Right lung (tissue), 5 donors: Measurements from ENCODE around the gene PDIA6. TPM values are rescaled to one million over a fixed set of nuclear protein-coding genes. Genes with fewer than 3 reads are reported as not detected.

ENCODE experiments used
- polyA plus RNA-seq, 5 donors: library from polyadenylated mRNA; unstranded; fragments of 120-200 nt; gene quantifications; one replicate each; pipeline versions ENCODE4 v1.2.1 to v1.2.3, GENCODE V29; 2013; ENCODE audit warnings: inconsistent platforms in 1 of 5, low replicate concordance in 1 of 5; ENCODE audit not compliant: insufficient read length in 5 of 5, insufficient read depth in 1 of 5

PDIA6 gene
- polyA plus RNA-seq, 5 donors, result 264 to 305 (median 279) TPM

Other genes starting within 250 kb of the PDIA6 start
- 10 to 100 TPM; 22.0 to 29.2 (median 26.9) TPM for gene NOL10, start 122.8 kb downstream of the PDIA6 start, polyA plus RNA-seq
- gene ATP6V1C2, start 91.2 kb downstream of the PDIA6 start, polyA plus RNA-seq, result 1 to 10 TPM; 2.5 to 3.5 (median 2.9) TPM
- 1 to 10 TPM; 1.0 to 2.9 (median 1.3) TPM for gene KCNF1, start 99.1 kb upstream of the PDIA6 start, polyA plus RNA-seq